ENCODE results near the gene UBR4. TPM values are rescaled to one million over a fixed set of nuclear protein-coding genes. Genes with fewer than 3 reads are reported as not detected.
"Not testable (repeated sequence)": the region's sequence is repeated elsewhere in the genome, so short reads cannot be mapped to it uniquely, and the experiment has no call there.

The UBR4 gene
- total RNA-seq, 2 experiments from 2014 or later, result 98.6 to 101 TPM

- no peaks in the 10 kb centered on the region for H3K4me1 Mint-ChIP-seq
- H3K9me3 Mint-ChIP-seq, result no peaks in the 10 kb centered on the region
- H3K36me3 Mint-ChIP-seq (ENCODE audit: low read depth), result peaks cover 41% of the 10 kb centered on the region
- no peak overlapping the region for H3K4me3 Mint-ChIP-seq
- ChIA-PET CTCF (interaction anchor here (1.3 kb wide), 1 partner anchor 426 kb away, joined by 3 read pairs; no protein-coding TSS in a partner anchor), POLR2A (interaction anchor here (1.3 to 2.5 kb wide), 2 partner anchors 23 to 29 kb away, joined by 5 to 9 read pairs; no protein-coding TSS in a partner anchor)
- no peaks in the 10 kb centered on the region for H3K27me3 Mint-ChIP-seq
- H3K27ac Mint-ChIP-seq, result no peak overlapping the region
- DNase-seq, result no peak
Observed at GRCh38 chr1:19234224-19234623, 24.2 kb upstream of the UBR4 start.

- no peaks in the 10 kb centered on the region for H3K4me1 Mint-ChIP-seq
- H3K36me3 Mint-ChIP-seq (ENCODE audit: low read depth), result peaks cover 45% of the 10 kb centered on the region
- no peak overlapping the region for H3K27ac Mint-ChIP-seq
- no peaks in the 10 kb centered on the region for H3K27me3 Mint-ChIP-seq
- no peak overlapping the region for H3K4me3 Mint-ChIP-seq
- ChIA-PET CTCF (interaction anchor here (1.9 kb wide), 1 partner anchor 9 kb away, joined by 6 read pairs; no protein-coding TSS in a partner anchor), POLR2A (interaction anchor here (1.3 to 1.7 kb wide), 2 partner anchors 19 to 21 kb away, joined by 4 to 5 read pairs; partner anchors contain the start of genes EMC1 and MRTO4)
- no peaks in the 10 kb centered on the region for H3K9me3 Mint-ChIP-seq
- DNase-seq, result no peak
Observed at GRCh38 chr1:19232524-19232846, 22.4 kb upstream of the UBR4 start.

GRCh38 chr1:19231736-19232523, 21.9 kb upstream of the UBR4 start:
- peaks cover 48% of the 10 kb centered on the region for H3K36me3 Mint-ChIP-seq (ENCODE audit: low read depth)

GRCh38 chr1:19229828-19230325, 19.8 kb upstream of the UBR4 start:
- Mint-ChIP-seq H3K4me3 (no peak overlapping the region), H3K36me3 (ENCODE audit: low read depth) (peaks cover 50% of the 10 kb centered on the region), H3K27me3 (no peaks in the 10 kb centered on the region), H3K4me1 (no peaks in the 10 kb centered on the region), H3K27ac (no peak overlapping the region), H3K9me3 (no peaks in the 10 kb centered on the region)
- ChIA-PET CTCF (interaction anchor here (1.5 kb wide), 1 partner anchor 11 kb away, joined by 6 read pairs; no protein-coding TSS in a partner anchor), POLR2A (no interaction called here)
- no peak for DNase-seq

More at GRCh38 chr1:19231736-19232523, 21.9 kb upstream of the UBR4 start:
- H3K27me3 Mint-ChIP-seq, H3K4me1 Mint-ChIP-seq, DNase-seq, H3K9me3 Mint-ChIP-seq, H3K4me3 Mint-ChIP-seq, H3K27ac Mint-ChIP-seq: not testable (repeated sequence)
- ChIA-PET CTCF (interaction anchor here (1.9 kb wide), 1 partner anchor 9 kb away, joined by 6 read pairs; no protein-coding TSS in a partner anchor), POLR2A (interaction anchor here (1.3 to 1.7 kb wide), 2 partner anchors 19 to 21 kb away, joined by 4 to 5 read pairs; partner anchors contain the start of genes EMC1 and MRTO4)

GRCh38 chr1:19229229-19229628, 19.2 kb upstream of the UBR4 start:
- Mint-ChIP-seq H3K4me3 (no peak overlapping the region), H3K4me1 (no peaks in the 10 kb centered on the region), H3K9me3 (no peaks in the 10 kb centered on the region), H3K36me3 (ENCODE audit: low read depth) (peaks cover 55% of the 10 kb centered on the region), H3K27me3 (no peaks in the 10 kb centered on the region), H3K27ac (peak overlapping the region; percentile 16)
- DNase-seq, result no peak
- ChIA-PET CTCF (interaction anchor here (0.6 kb wide), 1 partner anchor 1531 kb away, joined by 4 read pairs; no protein-coding TSS in a partner anchor), POLR2A (no interaction called here)

- DNase-seq, result no peak
- Mint-ChIP-seq H3K27ac (no peak overlapping the region), H3K9me3 (no peaks in the 10 kb centered on the region), H3K4me3 (no peak overlapping the region), H3K27me3 (no peaks in the 10 kb centered on the region), H3K4me1 (no peaks in the 10 kb centered on the region), H3K36me3 (ENCODE audit: low read depth) (peaks cover 71% of the 10 kb centered on the region)
- ChIA-PET CTCF (no interaction called here), POLR2A (interaction anchor here (1.0 to 1.1 kb wide), 2 partner anchors 10 to 13 kb away, joined by 3 to 5 read pairs; partner anchors contain the start of gene UBR4)
Observed at GRCh38 chr1:19222979-19223824, 13.1 kb upstream of the UBR4 start.

GRCh38 chr1:19222573-19222972, 12.5 kb upstream of the UBR4 start:
- Mint-ChIP-seq H3K4me1 (no peaks in the 10 kb centered on the region), H3K9me3 (no peaks in the 10 kb centered on the region), H3K27ac (no peak overlapping the region), H3K36me3 (ENCODE audit: low read depth) (peaks cover 71% of the 10 kb centered on the region), H3K4me3 (no peak overlapping the region), H3K27me3 (no peaks in the 10 kb centered on the region)
- DNase-seq, result no peak
- POLR2A ChIA-PET, result interaction anchor here (0.8 to 1.1 kb wide), 3 partner anchors 10 to 20 kb away, joined by 3 read pairs; no protein-coding TSS in a partner anchor
- CTCF ChIA-PET, result no interaction called here

GRCh38 chr1:19220991-19221390, 10.9 kb upstream of the UBR4 start:
- no peak for DNase-seq
- ChIA-PET POLR2A (interaction anchor here (1.0 kb wide), 1 partner anchor 10 kb away, joined by 3 read pairs; no protein-coding TSS in a partner anchor), CTCF (no interaction called here)
- Mint-ChIP-seq H3K36me3 (ENCODE audit: low read depth) (peaks cover 69% of the 10 kb centered on the region), H3K27me3 (no peaks in the 10 kb centered on the region), H3K4me1 (peaks cover 3% of the 10 kb centered on the region), H3K4me3 (no peak overlapping the region), H3K27ac (no peak overlapping the region), H3K9me3 (no peaks in the 10 kb centered on the region)

- no peak for DNase-seq
- peaks cover 5% of the 10 kb centered on the region for H3K4me1 Mint-ChIP-seq
- H3K4me3 Mint-ChIP-seq, result no peak overlapping the region
- no peaks in the 10 kb centered on the region for H3K27me3 Mint-ChIP-seq
- H3K36me3 Mint-ChIP-seq (ENCODE audit: low read depth), result peaks cover 66% of the 10 kb centered on the region
- H3K9me3 Mint-ChIP-seq, result no peaks in the 10 kb centered on the region
- ChIA-PET CTCF (no interaction called here), POLR2A (interaction anchor here (1.0 kb wide), 1 partner anchor 9 kb away, joined by 3 read pairs; no protein-coding TSS in a partner anchor)
- H3K27ac Mint-ChIP-seq, result no peak overlapping the region
Observed at GRCh38 chr1:19220080-19220846, 10.2 kb upstream of the UBR4 start.

- no peaks in the 10 kb centered on the region for H3K9me3 Mint-ChIP-seq
- ChIA-PET POLR2A (no interaction called here), CTCF (no interaction called here)
- no peak overlapping the region for H3K4me3 Mint-ChIP-seq
- H3K27me3 Mint-ChIP-seq, result no peaks in the 10 kb centered on the region
- DNase-seq, result no peak
- peaks cover 10% of the 10 kb centered on the region for H3K4me1 Mint-ChIP-seq
- no peak overlapping the region for H3K27ac Mint-ChIP-seq
- H3K36me3 Mint-ChIP-seq (ENCODE audit: low read depth), result peaks cover 63% of the 10 kb centered on the region
Observed at GRCh38 chr1:19219451-19219850, 9.4 kb upstream of the UBR4 start.

GRCh38 chr1:19216585-19216984, 6.5 kb upstream of the UBR4 start:
- POLR2A ChIA-PET, result interaction anchor here (1.2 kb wide), 1 partner anchor 59 kb away, joined by 3 read pairs; no protein-coding TSS in a partner anchor
- H3K9me3 Mint-ChIP-seq, H3K27me3 Mint-ChIP-seq, CTCF ChIA-PET, H3K4me3 Mint-ChIP-seq, DNase-seq, H3K27ac Mint-ChIP-seq: not testable (repeated sequence)
- Mint-ChIP-seq H3K36me3 (ENCODE audit: low read depth) (peaks cover 59% of the 10 kb centered on the region), H3K4me1 (peaks cover 35% of the 10 kb centered on the region)

- no peak overlapping the region for H3K4me3 Mint-ChIP-seq
- H3K9me3 Mint-ChIP-seq, result no peaks in the 10 kb centered on the region
- no peak overlapping the region for H3K27ac Mint-ChIP-seq
- H3K27me3 Mint-ChIP-seq, result no peaks in the 10 kb centered on the region
- H3K36me3 Mint-ChIP-seq (ENCODE audit: low read depth), result peaks cover 34% of the 10 kb centered on the region
- ChIA-PET CTCF (no interaction called here), POLR2A (no interaction called here)
- H3K4me1 Mint-ChIP-seq, result peaks cover 56% of the 10 kb centered on the region
- no peak for DNase-seq
Observed at GRCh38 chr1:19213580-19213979, 3.5 kb upstream of the UBR4 start.
